HCT116 (cell line): ENCODE results near the gene NKX1-1.

Experiments used
- ELF1 ChIP-seq: IDR thresholded peaks from 2 replicates; pipeline ENCODE4 v1.6.1; 2012; ENCODE audit warnings: low read depth, borderline replicate concordance
- EZH2 ChIP-seq: fragments of 200-600 bp; sonication (generic); IDR thresholded peaks from 2 replicates; pipeline ENCODE4 v1.6.1; 2017; ENCODE audit warnings: antibody characterized with exemption, mixed run types
- JUND ChIP-seq: IDR thresholded peaks from 2 replicates; pipeline ENCODE4 v1.6.1; 2012
- POLR2A ChIP-seq: IDR thresholded peaks from 2 replicates; pipeline ENCODE4 v1.7.0; 2011; ENCODE audit warnings: borderline replicate concordance; ENCODE audit not compliant: insufficient read depth, insufficient read length; ENCODE audit errors: extremely low read depth
- POLR2AphosphoS5 ChIP-seq: IDR thresholded peaks from 2 replicates; pipeline ENCODE4 v1.6.1; 2011; ENCODE audit warnings: mild to moderate bottlenecking, low read depth, low read length, moderate library complexity
- RAD21 ChIP-seq: IDR thresholded peaks from 2 replicates; pipeline ENCODE4 v1.6.1; 2012; ENCODE audit warnings: low read depth, mild to moderate bottlenecking
- SIN3A ChIP-seq: IDR thresholded peaks from 2 replicates; pipeline ENCODE4 v1.6.1; 2012; ENCODE audit warnings: low read depth
- SP1 ChIP-seq: IDR thresholded peaks from 2 replicates; pipeline ENCODE4 v1.6.1; 2012; ENCODE audit warnings: low read depth
- SRF ChIP-seq: IDR thresholded peaks from 2 replicates; pipeline ENCODE4 v1.6.1; 2012; ENCODE audit warnings: low read depth
- TCF7L2 ChIP-seq: IDR thresholded peaks from 2 replicates; pipeline ENCODE4 v1.7.0; 2011; ENCODE audit warnings: borderline replicate concordance, inconsistent platforms; ENCODE audit not compliant: insufficient read depth, insufficient read length; ENCODE audit errors: extremely low read depth
- YY1 ChIP-seq: IDR thresholded peaks from 2 replicates; pipeline ENCODE4 v1.6.1; 2011; ENCODE audit warnings: low read length, low read depth, moderate library complexity, mild to moderate bottlenecking; ENCODE audit not compliant: insufficient replicate concordance; ENCODE audit errors: extremely low read depth
- ZFX ChIP-seq: fragments of 450-650 bp; IDR thresholded peaks from 2 replicates; pipeline ENCODE4 v1.6.1; 2017
- TF ChIP-seq, protein P1 (sequence below), 3 experiments: fragments of 200-600 bp in 1 of 3; sonication (generic) in 1 of 3; IDR thresholded peaks in 2 of 3; conservative IDR thresholded peaks in 1 of 3; 2 replicates each; pipeline ENCODE4 v1.5.1; 2012 to 2017; ENCODE audit warnings: low read depth in 2 of 3, low read length in 2 of 3, antibody characterized with exemption in 1 of 3, borderline replicate concordance in 1 of 3, control low read depth in 1 of 3, mild to moderate bottlenecking in 1 of 3, mixed read lengths in 1 of 3, mixed run types in 1 of 3, moderate library complexity in 1 of 3; ENCODE audit not compliant: insufficient read depth in 1 of 3
- TF ChIP-seq, protein P2 (sequence below): IDR thresholded peaks from 2 replicates; pipeline ENCODE4 v1.6.1; 2012; ENCODE audit warnings: low read depth

DNA sequence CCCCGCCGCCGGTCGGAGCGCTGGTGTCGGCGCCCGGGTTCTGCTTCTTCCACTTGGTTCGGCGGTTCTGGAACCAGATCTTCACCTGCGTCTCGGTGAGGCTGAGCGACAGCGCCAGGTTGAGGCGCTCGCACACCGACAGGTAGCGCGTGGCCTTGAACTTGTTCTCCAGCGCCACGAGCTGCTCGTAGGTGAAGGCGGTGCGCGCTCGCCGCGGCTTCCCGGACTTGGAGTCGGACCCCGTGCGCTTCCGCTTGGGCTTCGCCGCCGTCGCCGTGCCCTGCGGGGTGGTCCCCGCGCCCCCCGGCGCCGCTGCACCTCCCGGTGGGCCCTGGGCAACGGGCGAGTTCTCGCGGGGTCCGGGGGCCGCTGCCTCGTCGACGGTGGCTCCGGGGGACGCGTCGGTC is 3.1 kb downstream of the NKX1-1 start:
- TF ChIP-seq, protein P1, sequence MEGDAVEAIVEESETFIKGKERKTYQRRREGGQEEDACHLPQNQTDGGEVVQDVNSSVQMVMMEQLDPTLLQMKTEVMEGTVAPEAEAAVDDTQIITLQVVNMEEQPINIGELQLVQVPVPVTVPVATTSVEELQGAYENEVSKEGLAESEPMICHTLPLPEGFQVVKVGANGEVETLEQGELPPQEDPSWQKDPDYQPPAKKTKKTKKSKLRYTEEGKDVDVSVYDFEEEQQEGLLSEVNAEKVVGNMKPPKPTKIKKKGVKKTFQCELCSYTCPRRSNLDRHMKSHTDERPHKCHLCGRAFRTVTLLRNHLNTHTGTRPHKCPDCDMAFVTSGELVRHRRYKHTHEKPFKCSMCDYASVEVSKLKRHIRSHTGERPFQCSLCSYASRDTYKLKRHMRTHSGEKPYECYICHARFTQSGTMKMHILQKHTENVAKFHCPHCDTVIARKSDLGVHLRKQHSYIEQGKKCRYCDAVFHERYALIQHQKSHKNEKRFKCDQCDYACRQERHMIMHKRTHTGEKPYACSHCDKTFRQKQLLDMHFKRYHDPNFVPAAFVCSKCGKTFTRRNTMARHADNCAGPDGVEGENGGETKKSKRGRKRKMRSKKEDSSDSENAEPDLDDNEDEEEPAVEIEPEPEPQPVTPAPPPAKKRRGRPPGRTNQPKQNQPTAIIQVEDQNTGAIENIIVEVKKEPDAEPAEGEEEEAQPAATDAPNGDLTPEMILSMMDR (IDR thresholded peaks at IDR 0.05 in 2 of 3, conservative IDR thresholded peaks at IDR 0.05 in 1 of 3; ENCODE audit: borderline replicate concordance in 1 of 3, insufficient read depth in 1 of 3, low read depth in 2 of 3, low read length in 2 of 3), result no peak
- no peak for TF ChIP-seq POLR2AphosphoS5
- no peak for TF ChIP-seq JUND
- TF ChIP-seq POLR2A, result no peak
- no peak for TF ChIP-seq TCF7L2
- no peak for TF ChIP-seq EZH2
- TF ChIP-seq RAD21, result no peak
- TF ChIP-seq ELF1, result no peak
- TF ChIP-seq, protein P2, sequence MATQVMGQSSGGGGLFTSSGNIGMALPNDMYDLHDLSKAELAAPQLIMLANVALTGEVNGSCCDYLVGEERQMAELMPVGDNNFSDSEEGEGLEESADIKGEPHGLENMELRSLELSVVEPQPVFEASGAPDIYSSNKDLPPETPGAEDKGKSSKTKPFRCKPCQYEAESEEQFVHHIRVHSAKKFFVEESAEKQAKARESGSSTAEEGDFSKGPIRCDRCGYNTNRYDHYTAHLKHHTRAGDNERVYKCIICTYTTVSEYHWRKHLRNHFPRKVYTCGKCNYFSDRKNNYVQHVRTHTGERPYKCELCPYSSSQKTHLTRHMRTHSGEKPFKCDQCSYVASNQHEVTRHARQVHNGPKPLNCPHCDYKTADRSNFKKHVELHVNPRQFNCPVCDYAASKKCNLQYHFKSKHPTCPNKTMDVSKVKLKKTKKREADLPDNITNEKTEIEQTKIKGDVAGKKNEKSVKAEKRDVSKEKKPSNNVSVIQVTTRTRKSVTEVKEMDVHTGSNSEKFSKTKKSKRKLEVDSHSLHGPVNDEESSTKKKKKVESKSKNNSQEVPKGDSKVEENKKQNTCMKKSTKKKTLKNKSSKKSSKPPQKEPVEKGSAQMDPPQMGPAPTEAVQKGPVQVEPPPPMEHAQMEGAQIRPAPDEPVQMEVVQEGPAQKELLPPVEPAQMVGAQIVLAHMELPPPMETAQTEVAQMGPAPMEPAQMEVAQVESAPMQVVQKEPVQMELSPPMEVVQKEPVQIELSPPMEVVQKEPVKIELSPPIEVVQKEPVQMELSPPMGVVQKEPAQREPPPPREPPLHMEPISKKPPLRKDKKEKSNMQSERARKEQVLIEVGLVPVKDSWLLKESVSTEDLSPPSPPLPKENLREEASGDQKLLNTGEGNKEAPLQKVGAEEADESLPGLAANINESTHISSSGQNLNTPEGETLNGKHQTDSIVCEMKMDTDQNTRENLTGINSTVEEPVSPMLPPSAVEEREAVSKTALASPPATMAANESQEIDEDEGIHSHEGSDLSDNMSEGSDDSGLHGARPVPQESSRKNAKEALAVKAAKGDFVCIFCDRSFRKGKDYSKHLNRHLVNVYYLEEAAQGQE, result no peak
- TF ChIP-seq YY1, result no peak
- no peak for TF ChIP-seq SIN3A
- TF ChIP-seq ZFX, result no peak
- TF ChIP-seq SRF, result no peak
- TF ChIP-seq SP1, result no peak
